GM12874 (cell line): Measurements from ENCODE around the gene PRAC1.

Source experiments
- CTCF ChIP-seq: IDR thresholded peaks from 2 replicates; pipeline ENCODE4 v1.5.1; 2011; ENCODE audit warnings: low read depth, mild to moderate bottlenecking, control low read depth, low read length, moderate library complexity; ENCODE audit not compliant: insufficient read depth

Gene PRAC1

GRCh38 chr17:48745381-48746275 lies 23.3 kb upstream of the PRAC1 start:
- no peak for TF ChIP-seq CTCF

- no peak for TF ChIP-seq CTCF
Measured at GRCh38 chr17:48740537-48740936, 18.2 kb upstream of the PRAC1 start.

- no peak for TF ChIP-seq CTCF
Measured at GRCh38 chr17:48738803-48739526, 16.6 kb upstream of the PRAC1 start.

- no peak for TF ChIP-seq CTCF
Measured at GRCh38 chr17:48738424-48738802, 16.1 kb upstream of the PRAC1 start.

- no peak for TF ChIP-seq CTCF
Measured at GRCh38 chr17:48737330-48738043, 15.2 kb upstream of the PRAC1 start.

- TF ChIP-seq CTCF, result no peak
Measured at GRCh38 chr17:48735062-48735351, 12.7 kb upstream of the PRAC1 start.
